ENCODE results near the gene BARHL2. TPM values are rescaled to one million over a fixed set of nuclear protein-coding genes. Genes with fewer than 3 reads are reported as not detected.
A peak's percentile ranks its signal among the peaks of the same experiment; 100 is the strongest.

BARHL2 gene
- total and polyA plus RNA-seq, 10 of the 15 experiments (the other 5 are each of a cell fraction or from before 2014, with no cell fraction given) = not detected

DNA sequence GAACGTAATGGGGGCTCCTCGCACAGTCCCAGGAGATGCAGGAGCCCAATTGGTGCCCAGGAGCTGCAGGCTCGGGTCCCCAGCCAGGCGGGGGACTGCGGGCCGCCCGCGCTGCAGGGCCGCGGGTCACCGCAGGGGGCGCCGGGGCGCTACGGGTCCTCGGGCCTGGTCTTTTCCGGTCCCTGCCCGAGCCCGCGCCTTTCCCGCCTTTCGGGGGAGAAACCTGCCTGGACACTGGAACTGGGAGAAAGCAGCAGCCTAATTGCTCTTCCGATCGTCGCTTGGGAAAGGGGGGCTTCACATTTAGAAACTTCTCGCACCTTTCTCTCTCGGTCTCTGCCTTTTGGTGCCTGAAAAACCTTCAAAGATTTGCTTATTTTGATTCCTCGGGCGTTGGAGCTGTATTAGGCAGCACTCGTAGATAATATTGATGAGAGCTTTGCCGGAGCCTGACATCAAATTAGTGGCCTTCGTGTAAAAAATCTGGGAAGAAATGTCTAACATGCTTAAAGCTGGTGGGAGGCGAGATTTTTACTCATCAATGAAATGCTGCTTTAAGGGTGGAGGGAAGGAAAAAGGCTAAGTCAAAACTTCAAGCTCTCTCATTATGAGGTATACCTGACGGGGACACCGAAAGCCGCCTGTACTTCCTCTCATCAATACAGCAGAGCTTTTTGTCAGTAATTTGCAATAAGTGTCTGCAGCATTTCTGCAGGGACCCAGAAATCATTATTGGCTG, 12.6 kb upstream of the BARHL2 start:
- in situ Hi-C loops (cut with MboI) = no loop called here
- H3K27me3 ChIP-seq (replicated peaks in 1 of 2; ENCODE audit: control insufficient read depth in 2 of 2, insufficient read depth in 2 of 2, low read length in 1 of 2) = peaks cover 9 to 42% of the 10 kb centered on the region in 2 experiments
- 30% methylated on average over 34 of the region's 36 CpGs for WGBS (ENCODE audit: insufficient coverage, insufficient replicate concordance, low lambda C conversion rate, missing lambda C conversion rate)
- intact Hi-C loops (cut with micrococcal nuclease; ENCODE audit: unreplicated experiment) = loop anchor here (10.0 kb wide), 1 partner anchor 255 kb away; no protein-coding TSS in a partner anchor
- DNase-seq (ENCODE audit: low read depth, low spot score) (no peak), ATAC-seq (peak; percentile 43; the same call in 1 of the 3 replicates), FAIRE-seq (no peak)
- no peaks in the 10 kb centered on the region for H3K36me3 ChIP-seq (ENCODE audit: control insufficient read depth in 2 of 2, insufficient read depth in 2 of 2, low read length in 1 of 2)
- 0 out of 2 replicates have a peak overlapping the region, but pooled peaks have one; percentile 32 for H3K4me2 ChIP-seq (ENCODE audit: control insufficient read depth, insufficient read depth)
- H3K9me3 ChIP-seq (replicated peaks; ENCODE audit: control insufficient read depth, insufficient read depth, low read length) = peaks cover 1% of the 10 kb centered on the region; the same call in 2 of the 3 replicates
- H3K9ac ChIP-seq (ENCODE audit: control insufficient read depth, insufficient read depth, low read length) = no peak overlapping the region
- no TSS peak for BruUV-seq (replicated peaks)
- TF ChIP-seq ZNF274 (IDR thresholded peaks at IDR 0.05; ENCODE audit: insufficient read depth, insufficient read length) (no peak), NR2C1 (IDR thresholded peaks at IDR 0.05) (0 out of 2 replicates have a peak, but pooled peaks have one; percentile 6), NR2F1 (conservative IDR thresholded peaks at IDR 0.05) (peak; percentile 41; the same call in 1 of the 2 replicates)
- TF ChIP-seq, protein P1, sequence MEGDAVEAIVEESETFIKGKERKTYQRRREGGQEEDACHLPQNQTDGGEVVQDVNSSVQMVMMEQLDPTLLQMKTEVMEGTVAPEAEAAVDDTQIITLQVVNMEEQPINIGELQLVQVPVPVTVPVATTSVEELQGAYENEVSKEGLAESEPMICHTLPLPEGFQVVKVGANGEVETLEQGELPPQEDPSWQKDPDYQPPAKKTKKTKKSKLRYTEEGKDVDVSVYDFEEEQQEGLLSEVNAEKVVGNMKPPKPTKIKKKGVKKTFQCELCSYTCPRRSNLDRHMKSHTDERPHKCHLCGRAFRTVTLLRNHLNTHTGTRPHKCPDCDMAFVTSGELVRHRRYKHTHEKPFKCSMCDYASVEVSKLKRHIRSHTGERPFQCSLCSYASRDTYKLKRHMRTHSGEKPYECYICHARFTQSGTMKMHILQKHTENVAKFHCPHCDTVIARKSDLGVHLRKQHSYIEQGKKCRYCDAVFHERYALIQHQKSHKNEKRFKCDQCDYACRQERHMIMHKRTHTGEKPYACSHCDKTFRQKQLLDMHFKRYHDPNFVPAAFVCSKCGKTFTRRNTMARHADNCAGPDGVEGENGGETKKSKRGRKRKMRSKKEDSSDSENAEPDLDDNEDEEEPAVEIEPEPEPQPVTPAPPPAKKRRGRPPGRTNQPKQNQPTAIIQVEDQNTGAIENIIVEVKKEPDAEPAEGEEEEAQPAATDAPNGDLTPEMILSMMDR (IDR thresholded peaks at IDR 0.05 in 2 of 3, conservative IDR thresholded peaks at IDR 0.05 in 1 of 3; ENCODE audit: control insufficient read depth in 2 of 3, extremely low read depth in 1 of 3, insufficient read depth in 1 of 3, low read depth in 3 of 3, low read length in 3 of 3) = peak; percentile 17 to 21 (median 20); a peak in 2 of 6 replicates
- ChIA-PET SMC1A (ENCODE audit: uncharacterized antibody, unreplicated experiment) (interaction anchor here (0.6 to 2.7 kb wide), 5 partner anchors 8 to 254 kb away, joined by 3 to 13 read pairs (median 3); no protein-coding TSS in a partner anchor), RAD21 (ENCODE audit: unreplicated experiment) (interaction anchor here (1.1 kb wide), 1 partner anchor 8 kb away, joined by 3 read pairs; no protein-coding TSS in a partner anchor), CTCF (interaction anchor here (0.9 to 1.3 kb wide), 5 partner anchors 8 to 434 kb away, joined by 3 to 11 read pairs (median 3); no protein-coding TSS in a partner anchor), POLR2A (no interaction called here)
- H3K27ac ChIP-seq (ENCODE audit: control insufficient read depth, insufficient read depth) = no peak overlapping the region
- no peak overlapping the region for H3K4me3 ChIP-seq
- no peaks in the 10 kb centered on the region for H3K4me1 ChIP-seq (ENCODE audit: control insufficient read depth, insufficient read depth, low read length)
- H3K79me2 ChIP-seq (ENCODE audit: control insufficient read depth, insufficient read depth, low read length) = no peaks in the 10 kb centered on the region
- no peak overlapping the region for H2AFZ ChIP-seq (ENCODE audit: control insufficient read depth, low read depth, low read length)
- H4K20me1 ChIP-seq (ENCODE audit: control insufficient read depth, insufficient read depth) = no peaks in the 10 kb centered on the region
